Epithelial cell of esophagus (primary cell): ENCODE measurements around the gene CABLES1.

ENCODE experiments used
- DNase-seq: peaks from one replicate; pipeline ENCODE4 v3.0.0; 2010; ENCODE audit warnings: low read depth
- H3K4me3 ChIP-seq: 2 replicates; pipeline ENCODE4 v1.5.1; 2011; ENCODE audit warnings: mild to moderate bottlenecking, low read length, control low read depth
- TF ChIP-seq, protein P1 (sequence below): IDR thresholded peaks from 2 replicates; pipeline ENCODE4 v1.5.1; 2011; ENCODE audit warnings: low read depth, mild to moderate bottlenecking, low read length, control low read depth, inconsistent platforms; ENCODE audit not compliant: insufficient read depth; ENCODE audit errors: missing control alignments

Gene CABLES1

DNA sequence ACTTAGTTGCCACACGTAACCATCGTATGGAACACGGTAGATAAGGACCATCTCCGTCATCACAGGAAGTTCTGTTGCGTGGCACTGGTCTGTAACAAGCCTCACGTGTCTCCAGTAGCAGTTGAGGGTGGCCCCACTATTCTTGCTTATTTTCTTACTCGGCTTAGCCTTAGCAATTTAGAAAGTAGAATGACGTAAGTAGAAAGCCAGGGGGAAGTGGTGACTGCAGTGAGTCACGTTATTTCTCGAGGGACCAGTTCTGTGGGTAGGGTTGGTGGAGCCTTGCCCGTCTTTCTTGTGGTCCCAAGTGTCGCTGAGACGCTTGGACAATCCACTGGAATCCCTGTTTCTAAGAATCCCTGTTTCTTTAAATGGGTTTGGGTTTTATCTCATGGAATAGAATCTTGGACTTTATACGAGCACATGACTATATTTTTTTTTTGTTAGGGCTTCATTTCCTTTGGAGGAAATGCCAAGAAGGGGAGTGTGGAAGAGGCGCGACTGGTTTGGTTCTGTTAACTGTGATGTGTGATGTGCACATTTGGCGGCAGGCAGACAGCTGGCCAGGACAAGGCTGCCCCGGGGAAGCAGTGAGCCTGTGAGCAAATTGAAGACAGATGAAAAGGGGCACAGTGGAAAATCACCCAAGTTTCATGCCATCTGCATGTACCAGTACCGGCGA lies 96.2 kb downstream of the CABLES1 start:
- H3K4me3 ChIP-seq: no peak overlapping the region
- peak; percentile 91 for DNase-seq

DNA sequence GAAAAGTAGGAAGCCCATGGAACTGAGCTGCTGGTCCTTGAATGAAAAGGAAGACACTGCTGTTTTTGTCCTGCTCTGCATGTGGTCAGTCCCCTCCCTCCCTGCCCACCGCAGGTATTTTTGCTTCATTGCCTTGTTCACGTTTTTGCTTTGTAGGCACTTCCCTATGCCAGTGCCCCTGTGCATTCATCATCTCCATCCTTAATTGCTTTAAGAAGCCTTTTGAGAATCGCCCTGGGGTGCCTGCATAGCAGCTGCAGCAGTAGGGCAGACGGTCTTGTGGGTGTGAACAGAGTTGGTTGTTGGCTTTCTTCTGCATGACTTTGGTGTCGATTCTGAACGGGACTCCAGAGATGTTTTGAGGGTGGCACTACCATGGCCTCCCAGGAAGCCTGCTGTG lies 97.0 kb downstream of the CABLES1 start:
- TF ChIP-seq, protein P1, sequence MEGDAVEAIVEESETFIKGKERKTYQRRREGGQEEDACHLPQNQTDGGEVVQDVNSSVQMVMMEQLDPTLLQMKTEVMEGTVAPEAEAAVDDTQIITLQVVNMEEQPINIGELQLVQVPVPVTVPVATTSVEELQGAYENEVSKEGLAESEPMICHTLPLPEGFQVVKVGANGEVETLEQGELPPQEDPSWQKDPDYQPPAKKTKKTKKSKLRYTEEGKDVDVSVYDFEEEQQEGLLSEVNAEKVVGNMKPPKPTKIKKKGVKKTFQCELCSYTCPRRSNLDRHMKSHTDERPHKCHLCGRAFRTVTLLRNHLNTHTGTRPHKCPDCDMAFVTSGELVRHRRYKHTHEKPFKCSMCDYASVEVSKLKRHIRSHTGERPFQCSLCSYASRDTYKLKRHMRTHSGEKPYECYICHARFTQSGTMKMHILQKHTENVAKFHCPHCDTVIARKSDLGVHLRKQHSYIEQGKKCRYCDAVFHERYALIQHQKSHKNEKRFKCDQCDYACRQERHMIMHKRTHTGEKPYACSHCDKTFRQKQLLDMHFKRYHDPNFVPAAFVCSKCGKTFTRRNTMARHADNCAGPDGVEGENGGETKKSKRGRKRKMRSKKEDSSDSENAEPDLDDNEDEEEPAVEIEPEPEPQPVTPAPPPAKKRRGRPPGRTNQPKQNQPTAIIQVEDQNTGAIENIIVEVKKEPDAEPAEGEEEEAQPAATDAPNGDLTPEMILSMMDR: no peak
- no peak for DNase-seq
- no peak overlapping the region for H3K4me3 ChIP-seq

More for the DNA sequence above, 96.2 kb downstream of the CABLES1 start:
- TF ChIP-seq, protein P1: no peak

DNA sequence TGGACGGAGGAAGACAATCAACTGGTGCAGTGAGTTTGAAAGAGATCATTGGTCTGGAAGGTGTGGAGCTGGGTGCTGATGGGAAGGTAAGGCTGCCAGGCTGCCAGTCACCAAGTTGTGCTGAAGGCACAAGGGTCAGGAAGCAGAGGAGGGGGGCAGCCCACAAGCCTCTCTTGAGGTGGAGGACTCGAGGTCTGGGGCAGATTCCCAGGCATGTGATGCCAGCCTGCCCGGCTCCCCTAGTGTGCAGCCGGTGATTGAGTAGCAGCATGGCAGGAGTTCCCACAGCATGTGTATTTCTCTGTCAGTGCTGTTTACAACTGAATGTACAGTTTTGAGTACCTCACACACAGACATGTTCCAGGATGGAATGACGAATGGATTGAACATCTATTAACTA lies 99.3 kb downstream of the CABLES1 start:
- H3K4me3 ChIP-seq: no peak overlapping the region
- DNase-seq: no peak
- TF ChIP-seq, protein P1: no peak

DNA sequence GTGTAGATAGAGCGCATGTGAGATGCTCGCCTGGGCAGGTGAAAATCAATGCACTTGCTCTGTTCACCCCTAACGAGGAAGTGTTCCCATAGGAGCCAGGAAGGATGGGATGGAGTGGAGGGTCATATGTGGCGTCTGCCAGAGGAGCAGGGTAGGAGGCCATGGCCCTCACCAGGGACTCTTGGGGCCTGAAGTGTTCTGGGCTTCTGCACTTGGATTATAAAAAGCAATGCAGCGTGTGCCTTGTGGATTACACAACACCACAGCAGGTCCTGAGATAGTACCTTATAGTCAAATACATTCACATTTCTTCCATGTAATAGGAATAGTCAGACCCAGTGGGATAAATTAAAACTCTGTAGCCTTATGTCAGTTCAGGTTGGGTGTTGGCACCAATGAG lies 100.1 kb downstream of the CABLES1 start:
- H3K4me3 ChIP-seq: no peak overlapping the region
- no peak for DNase-seq
- TF ChIP-seq, protein P1: no peak

DNA sequence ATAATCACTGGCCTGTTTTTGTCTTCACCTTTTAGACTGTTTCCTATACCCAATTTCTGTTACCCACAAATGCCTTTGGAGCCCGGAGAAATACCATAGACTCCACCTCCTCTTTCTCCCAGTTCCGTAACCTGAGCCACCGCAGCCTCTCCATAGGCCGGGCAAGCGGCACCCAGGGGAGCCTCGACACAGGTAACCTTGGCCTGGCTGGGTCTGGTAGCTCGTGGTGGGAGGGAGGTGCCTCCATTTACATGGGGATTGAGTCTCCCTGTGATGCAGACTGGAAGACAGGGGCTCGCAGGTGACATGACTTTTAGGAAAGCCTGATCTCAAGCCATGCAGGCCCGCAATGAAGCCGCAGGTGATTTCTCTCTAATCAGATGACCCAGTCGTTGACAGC lies 100.6 kb downstream of the CABLES1 start:
- H3K4me3 ChIP-seq: no peak overlapping the region
- TF ChIP-seq, protein P1: no peak
- no peak for DNase-seq

DNA sequence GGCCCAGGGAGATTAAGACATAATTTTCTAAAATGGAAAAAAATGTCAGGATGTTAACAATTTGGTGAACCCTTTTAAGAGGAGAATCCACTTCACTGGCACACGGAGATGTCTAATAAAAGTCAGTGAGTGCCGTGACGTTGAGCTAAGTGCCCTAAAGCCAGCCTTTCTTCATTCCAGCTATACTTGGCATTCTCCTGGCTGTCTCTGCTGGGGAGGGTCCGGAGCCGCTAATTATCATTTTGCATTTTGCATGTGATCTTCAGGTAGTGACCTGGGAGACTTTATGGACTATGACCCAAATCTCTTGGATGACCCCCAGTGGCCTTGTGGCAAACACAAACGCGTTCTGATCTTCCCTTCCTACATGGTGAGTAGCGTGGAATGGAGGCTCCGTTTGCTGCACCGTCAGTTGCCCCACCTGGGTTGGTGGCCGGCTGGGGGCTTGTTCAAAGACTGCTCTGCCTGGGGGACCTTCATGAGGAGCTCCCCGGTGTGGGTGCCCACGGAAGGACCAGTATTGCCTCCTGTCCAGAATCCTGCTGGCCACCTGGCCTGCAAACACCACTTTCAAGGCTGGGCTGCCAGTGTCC lies 101.7 kb downstream of the CABLES1 start:
- TF ChIP-seq, protein P1: no peak

More for the DNA sequence above, 101.7 kb downstream of the CABLES1 start:
- no peak overlapping the region for H3K4me3 ChIP-seq
- DNase-seq: no peak
